ENCODE measurements around the gene KIAA1586.

DNA sequence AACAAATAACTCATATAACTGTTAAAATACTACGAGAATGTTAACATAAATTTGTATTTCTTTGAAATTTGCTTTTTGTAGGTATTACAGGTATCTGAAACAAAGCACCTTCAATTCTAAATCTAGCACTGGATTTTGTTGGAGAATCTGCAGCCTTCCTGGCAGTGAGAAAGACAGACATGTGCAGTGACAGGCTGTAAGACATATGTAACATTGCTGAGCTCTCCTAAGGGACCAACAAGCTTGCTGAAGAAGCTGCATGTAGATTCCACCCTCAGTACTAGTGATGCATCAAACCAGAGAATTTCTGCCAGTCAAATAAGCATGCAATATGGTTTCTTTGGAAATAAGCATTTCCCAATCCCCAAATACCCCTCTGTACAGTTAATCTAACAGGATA is 20.5 kb upstream of the KIAA1586 start:
- no peak for TF ChIP-seq CTCF (IDR thresholded peaks at IDR 0.05)
- TF ChIP-seq EP300 (IDR thresholded peaks at IDR 0.05), result no peak

All from esophagus muscularis mucosa (tissue), 3 donors.